Measurements from ENCODE around the gene OR8K3.

The OR8K3 gene

GRCh38 chr11:56314844-56315243 is at the start of gene OR8K3:
OR8K3 (plus strand) TSS chr11:56315144; CDS start chr11:56318307, 3,163 bp downstream.
- in situ Hi-C loops (cut with MboI; ENCODE audit: low sequenced_read_pairs), result no loop called here

- in situ Hi-C loops (cut with MboI; ENCODE audit: low sequenced_read_pairs), result no loop called here
Measured at GRCh38 chr11:56271092-56271491, 43.9 kb upstream of the OR8K3 start.

GRCh38 chr11:56273854-56274253 is 41.1 kb upstream of the OR8K3 start, which contains the start of gene OR5T1:
OR5T1 (plus strand) TSS chr11:56274154; CDS start chr11:56275639, 1,485 bp downstream.
- in situ Hi-C loops (cut with MboI; ENCODE audit: low sequenced_read_pairs), result no loop called here

DNA sequence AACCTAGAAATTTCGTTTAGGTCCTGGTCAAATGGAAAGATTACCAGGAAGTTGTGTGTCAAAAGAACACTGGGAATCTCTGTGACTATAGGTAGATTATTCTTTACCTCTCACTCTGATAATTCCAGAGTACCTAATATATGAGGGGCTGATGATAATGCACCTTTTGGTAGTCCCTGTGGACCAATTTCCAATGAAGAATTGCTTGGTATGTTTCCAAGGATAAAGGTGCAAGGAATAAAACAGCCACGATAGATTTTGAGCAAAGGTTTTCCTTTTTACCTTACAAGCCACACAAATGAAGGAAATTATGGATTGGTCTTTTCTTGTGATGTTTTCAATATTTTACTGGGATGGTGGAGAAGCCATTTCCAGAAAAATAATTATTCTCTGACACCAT is 22.8 kb upstream of the OR8K3 start, which contains the start of gene OR8H1:
TSS of gene OR8H1 (minus strand) at position 101 of the 400 bp plus-strand sequence. CDS start 1,192 bp downstream, outside the sequence.
- in situ Hi-C loops (cut with MboI; ENCODE audit: low sequenced_read_pairs), result no loop called here

DNA sequence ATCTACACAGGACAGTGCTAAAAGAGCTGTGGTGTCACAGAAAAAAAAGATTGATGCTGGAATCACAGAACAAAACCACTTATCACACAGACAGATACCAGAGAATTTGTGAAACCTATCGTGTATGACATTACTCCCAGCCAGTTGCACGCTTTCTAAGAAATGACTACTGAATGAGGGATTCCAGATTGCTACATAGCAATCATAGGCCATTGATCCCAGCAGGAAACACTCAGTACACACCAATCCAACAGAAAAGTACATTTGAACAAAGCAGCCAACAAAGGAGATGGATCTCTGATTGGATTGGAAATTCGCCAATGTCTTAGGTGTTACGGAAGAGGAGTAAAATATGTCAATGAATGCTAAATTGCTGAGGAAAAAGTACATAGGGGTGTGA is 18.0 kb upstream of the OR8K3 start:
- in situ Hi-C loops (cut with MboI; ENCODE audit: low sequenced_read_pairs), result no loop called here

GRCh38 chr11:56307836-56308235 is 7.1 kb upstream of the OR8K3 start:
- in situ Hi-C loops (cut with MboI; ENCODE audit: low sequenced_read_pairs), result no loop called here

DNA sequence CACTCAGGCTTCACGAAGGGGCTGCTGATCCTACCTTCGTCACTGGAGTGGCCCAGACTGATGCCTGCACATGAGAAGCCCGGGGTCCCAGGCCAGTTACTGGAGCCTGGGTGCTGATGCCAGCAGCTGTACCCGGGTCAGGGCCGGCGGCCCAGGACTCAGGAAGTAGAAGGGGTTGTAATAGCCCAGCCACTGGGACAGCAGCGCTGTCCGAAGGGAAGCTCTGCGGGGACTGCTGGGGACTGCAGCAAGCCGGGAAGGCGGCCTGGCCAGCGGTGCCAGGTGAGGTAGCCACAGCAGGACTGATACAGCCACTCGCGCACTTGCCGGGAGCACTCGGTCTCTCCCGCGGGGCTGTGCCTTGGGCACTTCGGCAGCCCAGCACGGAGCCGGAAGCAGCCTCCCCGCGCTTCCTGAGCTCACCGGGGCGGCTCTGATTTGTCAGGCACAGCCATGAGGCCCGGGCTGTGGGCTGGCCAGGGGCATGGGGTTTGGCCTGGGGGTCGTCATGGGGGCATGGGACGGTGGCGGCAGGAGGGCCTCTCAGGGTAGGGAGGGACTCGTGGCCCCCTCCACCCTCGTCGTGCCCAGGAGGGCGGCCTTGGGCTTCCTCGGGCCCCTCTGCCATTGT is 17.0 kb downstream of the OR8K3 start:
- in situ Hi-C loops (cut with MboI; ENCODE audit: low sequenced_read_pairs), result no loop called here

GRCh38 chr11:56333156-56333555 is 18.2 kb downstream of the OR8K3 start:
- in situ Hi-C loops (cut with MboI; ENCODE audit: low sequenced_read_pairs), result no loop called here

DNA sequence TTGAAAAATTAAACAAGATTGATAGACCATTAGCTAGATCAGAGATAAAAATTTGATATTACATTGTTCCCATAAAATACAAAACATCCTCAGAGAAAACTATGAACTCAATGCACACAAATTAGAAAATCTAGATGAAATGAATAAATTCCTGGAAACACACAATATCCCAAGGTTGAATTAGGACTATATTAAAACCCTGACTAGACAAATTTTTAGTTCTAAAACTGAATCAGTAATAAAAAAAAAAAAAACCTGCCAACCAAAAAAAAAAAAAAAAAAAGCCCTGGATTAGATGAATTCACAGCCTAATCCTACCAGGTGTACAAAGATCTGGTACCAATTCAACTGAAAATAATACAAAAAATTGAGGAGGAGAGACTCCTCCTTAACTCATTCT is 25.3 kb downstream of the OR8K3 start:
- in situ Hi-C loops (cut with MboI; ENCODE audit: low sequenced_read_pairs), result no loop called here

- in situ Hi-C loops (cut with MboI; ENCODE audit: low sequenced_read_pairs), result no loop called here
Measured at GRCh38 chr11:56345739-56346138, 30.8 kb downstream of the OR8K3 start, which contains the start of gene OR8K1. OR8K1 (plus strand) TSS chr11:56346039; CDS start chr11:56346039, 0 bp downstream.

DNA sequence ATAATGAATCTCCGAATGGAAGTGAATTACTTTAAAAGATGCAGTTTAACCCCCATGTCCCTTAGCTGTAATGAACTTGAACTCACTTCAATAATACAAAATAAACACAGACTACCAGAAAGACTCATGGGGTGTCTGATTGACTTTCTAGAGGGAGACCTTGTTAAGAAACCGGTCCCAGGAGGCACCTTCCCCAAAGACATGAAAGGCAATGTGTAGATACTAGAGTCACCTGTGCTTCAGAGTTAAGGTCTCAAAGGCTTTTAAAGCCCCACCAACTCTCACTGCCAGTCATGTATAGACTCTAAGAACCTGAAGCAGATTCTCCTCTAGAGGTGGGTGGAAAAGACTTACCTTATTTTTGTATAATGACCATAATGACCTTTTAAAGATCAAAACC is 39.0 kb downstream of the OR8K3 start, which contains the start of gene OR8J1:
TSS of gene OR8J1 (plus strand) at position 301 of the 400 bp plus-strand sequence. CDS start 5,956 bp downstream, outside the sequence.
- in situ Hi-C loops (cut with MboI; ENCODE audit: low sequenced_read_pairs), result no loop called here
